ENCODE data around the gene VPS4A.

- TF ChIP-seq EGR1 (IDR thresholded peaks at IDR 0.05): no peak
- TF ChIP-seq MAX (IDR thresholded peaks at IDR 0.05): no peak
- no peak for TF ChIP-seq USF1 (IDR thresholded peaks at IDR 0.05)
- no peak for TF ChIP-seq TCF12 (IDR thresholded peaks at IDR 0.05; ENCODE audit: low read depth)
- TF ChIP-seq NFIC (IDR thresholded peaks at IDR 0.05): no peak
- no peak for TF ChIP-seq EP300 (IDR thresholded peaks at IDR 0.05; ENCODE audit: borderline replicate concordance)
- no peak for TF ChIP-seq TAF1 (IDR thresholded peaks at IDR 0.05; ENCODE audit: low read depth)
- TF ChIP-seq CEBPB (IDR thresholded peaks at IDR 0.05): no peak
- TF ChIP-seq REST (IDR thresholded peaks at IDR 0.05; ENCODE audit: low read depth): no peak
- TF ChIP-seq RAD21 (IDR thresholded peaks at IDR 0.05; ENCODE audit: low read depth): no peak
- no peak for TF ChIP-seq FOXM1 (IDR thresholded peaks at IDR 0.05; ENCODE audit: borderline replicate concordance, low read depth)
- TF ChIP-seq YY1 (IDR thresholded peaks at IDR 0.05; ENCODE audit: low read depth): no peak
Measured at GRCh38 chr16:69322343-69322742, 11.2 kb downstream of the VPS4A start.
